ENCODE results near the gene NDST1. TPM values are rescaled to one million over a fixed set of nuclear protein-coding genes. Genes with fewer than 3 reads are reported as not detected.

NDST1 gene
- total RNA-seq = 49.6 and 58.3 TPM in 2 replicates

DNA sequence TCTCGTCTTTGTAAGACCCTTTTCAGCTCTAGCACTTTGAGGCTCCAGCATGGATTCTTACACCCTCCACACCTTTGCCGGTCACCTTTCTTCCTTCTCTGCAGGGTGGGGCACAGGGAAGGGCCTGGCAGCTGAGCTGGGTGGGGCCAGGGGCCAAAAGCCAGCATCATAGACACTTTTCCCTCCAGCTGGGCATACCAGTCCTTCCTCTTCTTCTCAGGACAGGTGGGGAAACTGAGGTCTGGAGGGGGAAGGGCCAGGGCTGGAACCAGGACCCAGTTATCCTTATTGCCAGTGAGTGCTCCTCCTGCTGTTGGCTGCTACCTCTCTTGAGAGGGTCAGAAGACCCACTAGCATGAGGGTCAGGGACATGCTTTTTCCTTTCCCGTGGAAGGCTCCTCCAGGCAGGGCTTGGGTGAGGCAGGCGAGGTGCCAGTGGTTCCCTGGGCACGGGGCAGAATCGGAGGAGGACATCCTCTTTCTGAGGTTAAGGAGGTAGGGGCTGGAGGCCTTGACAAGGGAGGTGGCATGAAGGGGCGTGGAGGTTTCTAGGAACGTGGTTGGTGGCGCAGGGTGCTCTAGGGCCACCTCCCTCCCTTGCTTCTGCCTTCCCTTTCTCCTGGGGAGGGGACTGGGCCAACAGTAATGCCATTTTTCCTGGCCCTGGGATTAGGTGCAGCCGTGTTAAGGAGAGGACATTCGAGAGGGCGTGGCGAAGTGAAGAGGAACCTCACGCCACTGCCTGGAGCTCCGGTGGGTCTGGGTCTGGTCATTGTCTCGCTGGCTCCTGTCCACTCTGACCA, at the start of gene NDST1:
Gene NDST1 (plus strand): TSS at position 658 of the 803 bp plus-strand sequence. CDS start 13,124 bp downstream, outside the sequence.

Other genes with a start within 250 kb of the NDST1 start
- gene CAMK2A, start 218.4 kb upstream of the NDST1 start, total RNA-seq = 0.18 and 0.29 TPM in 2 replicates
- 1.2 and 1.8 TPM in 2 replicates for gene ARSI, start 205.2 kb upstream of the NDST1 start, total RNA-seq
- gene TCOF1, start 150.4 kb upstream of the NDST1 start, total RNA-seq = 37.8 and 39.5 TPM in 2 replicates
- 9.9 and 10.7 TPM in 2 replicates for gene CD74, start 95.2 kb upstream of the NDST1 start, total RNA-seq
- 3,357 and 3,696 TPM in 2 replicates for gene RPS14, start 58.4 kb upstream of the NDST1 start, total RNA-seq
- gene SYNPO, start 132.5 kb downstream of the NDST1 start, total RNA-seq = 4.6 and 7.6 TPM in 2 replicates
- not detected in 2 replicates for gene MYOZ3, start 153.1 kb downstream of the NDST1 start, total RNA-seq
- gene RBM22, start 192.9 kb downstream of the NDST1 start, total RNA-seq = 21.8 and 30.0 TPM in 2 replicates